GM23248 (cell line): ENCODE data around the gene LRRC7.

Experiments
- EZH2 ChIP-seq: fragments of 200-600 bp; sonication (generic); IDR thresholded peaks from 2 replicates; pipeline ENCODE4 v1.6.1; 2018; ENCODE audit warnings: antibody characterized with exemption, mild to moderate bottlenecking; ENCODE audit not compliant: insufficient read depth, poor library complexity, severe bottlenecking
- EZH2phosphoT487 ChIP-seq: fragments of 200-600 bp; sonication (generic); IDR thresholded peaks from 2 replicates; pipeline ENCODE4 v1.6.1; 2018; ENCODE audit warnings: antibody characterized with exemption, moderate library complexity, mild to moderate bottlenecking, low read depth; ENCODE audit not compliant: insufficient read depth

DNA sequence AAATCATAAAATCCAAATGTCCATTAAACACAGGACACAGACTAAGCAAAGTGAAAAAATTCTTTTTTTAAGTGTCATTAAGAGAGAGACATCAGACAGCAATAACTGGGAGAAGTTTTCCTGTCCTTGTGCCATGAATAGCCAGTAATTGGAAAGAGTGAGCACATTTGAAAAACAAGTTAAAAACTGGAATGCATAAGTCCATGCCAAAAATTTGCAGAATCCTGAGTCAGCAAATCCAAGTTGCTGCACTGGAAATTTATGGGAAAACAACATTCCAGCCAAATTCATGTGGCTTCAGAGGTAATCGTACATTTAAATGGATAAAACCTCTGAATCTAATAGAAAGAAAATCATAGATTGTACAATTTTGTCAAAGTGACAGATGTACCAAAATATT is 346.3 kb downstream of the LRRC7 start:
- TF ChIP-seq EZH2: no peak
- no peak for TF ChIP-seq EZH2phosphoT487
